HepG2 (cell line): ENCODE data around the gene GGCT. TPM values are rescaled to one million over a fixed set of nuclear protein-coding genes. Genes with fewer than 3 reads are reported as not detected.

Source experiments
- ATAC-seq: fragments of 200-7000 bp; cut with Tn5 transposase; 3 replicates; pipeline ENCODE4 v1.9.1; 2020; ENCODE audit warnings: mild to moderate bottlenecking, moderate library complexity
- BruUV-seq: library from RNA; stranded (reverse); fragments of 400-500 nt; replicated peaks from 2 replicates; lab custom pipeline; 2021; lab: Mats Ljungman, UMichigan
- CTCF ChIA-PET: fragments of 300-600 bp; formaldehyde crosslinking; extraction: SDS; loops from one replicate; lab custom pipeline; 2021; ENCODE audit warnings: low total read pairs, inconsistent platforms, low intra/inter-chr PET ratio; lab: Yijun Ruan, JAX
- POLR2A ChIA-PET: fragments of 350-600 bp; sonication (Branson Sonifier 250); formaldehyde crosslinking; loops from one replicate; lab custom pipeline; 2020; ENCODE audit warnings: antibody characterized with exemption, inconsistent platforms; lab: Yijun Ruan, JAX
- DNase-seq: peaks from one replicate; pipeline ENCODE4 v3.0.0-alpha.2; 2015; ENCODE audit warnings: low spot score
- FAIRE-seq: peaks from 3 replicates; lab custom pipeline; 2011; peaks lifted over from hg19 to GRCh38; lab: Jason Lieb, UNC
- H2AFZ ChIP-seq: one replicate; pipeline ENCODE4 v1.6.1; 2011; ENCODE audit warnings: low read length, inconsistent platforms
- H3K27ac ChIP-seq: fragments of 300-600 bp; 3 replicates; pipeline ENCODE4 v1.8.0; 2011; ENCODE audit warnings: mixed run types, mild to moderate bottlenecking, mixed read lengths, low read length, inconsistent platforms; ENCODE audit not compliant: insufficient read depth; ENCODE audit errors: extremely low read length
- H3K27me3 ChIP-seq, 2 experiments: fragments of 200-600 bp in 1 of 2; 2 replicates in 1 of 2; 3 replicates in 1 of 2; pipeline versions ENCODE4 v1.6.0 to v1.8.0; 2011; ENCODE audit warnings: low read length in 2 of 2, mild to moderate bottlenecking in 2 of 2, moderate library complexity in 2 of 2, inconsistent platforms in 1 of 2; ENCODE audit not compliant: insufficient read depth in 2 of 2, control insufficient read depth in 1 of 2
- H3K36me3 ChIP-seq, 2 experiments: fragments of 200-600 bp in 1 of 2; replicated peaks in 1 of 2; 2 replicates in 1 of 2; 3 replicates in 1 of 2; pipeline versions ENCODE4 v1.5.1 to v1.8.0; 2011; ENCODE audit warnings: low read length in 2 of 2, inconsistent platforms in 1 of 2; ENCODE audit not compliant: insufficient read depth in 2 of 2, control insufficient read depth in 1 of 2
- H3K4me1 ChIP-seq: 2 replicates; pipeline ENCODE4 v1.5.1; 2012; ENCODE audit warnings: low read length, inconsistent platforms; ENCODE audit not compliant: insufficient read depth
- H3K4me2 ChIP-seq: 2 replicates; pipeline ENCODE4 v1.6.0; 2011; ENCODE audit warnings: low read depth, low read length, inconsistent platforms
- H3K4me3 ChIP-seq, 3 experiments: fragments of 200-600 bp in 1 of 3; sonication (generic), shearing (Covaris generic) in 1 of 3; replicated peaks in 1 of 3; 2 replicates each; pipeline ENCODE4 v1.5.1; 2011 to 2016; ENCODE audit warnings: low read length in 3 of 3, inconsistent platforms in 2 of 3, low read depth in 2 of 3, mild to moderate bottlenecking in 2 of 3, control low read depth in 1 of 3, mixed read lengths in 1 of 3; ENCODE audit not compliant: insufficient read depth in 1 of 3
- H3K79me2 ChIP-seq: one replicate; pipeline ENCODE4 v1.6.1; 2011; ENCODE audit warnings: low read length, inconsistent platforms; ENCODE audit not compliant: insufficient read depth
- H3K9ac ChIP-seq: 2 replicates; pipeline ENCODE4 v1.6.0; 2011; ENCODE audit warnings: mild to moderate bottlenecking, low read depth, low read length, inconsistent platforms; ENCODE audit not compliant: insufficient read depth
- H3K9me3 ChIP-seq: 2 replicates; pipeline ENCODE4 v1.5.1; 2012; ENCODE audit warnings: mild to moderate bottlenecking, low read length
- H4K20me1 ChIP-seq: 2 replicates; pipeline ENCODE4 v1.6.0; 2011; ENCODE audit warnings: inconsistent platforms, mild to moderate bottlenecking, low read length, moderate library complexity; ENCODE audit not compliant: insufficient read depth
- ATF7 ChIP-seq, 2 experiments: fragments of 450-650 bp in 1 of 2; sonication (generic) in 1 of 2; formaldehyde crosslinking in 1 of 2; IDR thresholded peaks; 2 replicates each; pipeline versions ENCODE4 v1.4.0 to v1.6.1; 2016 to 2020; ENCODE audit warnings: antibody characterized with exemption in 1 of 2, mild to moderate bottlenecking in 1 of 2, missing genetic modification reagents in 1 of 2
- DNMT1 ChIP-seq: sonication (generic); formaldehyde crosslinking; IDR thresholded peaks from 2 replicates; pipeline ENCODE4 v1.5.1; 2020; ENCODE audit warnings: mild to moderate bottlenecking, missing genetic modification reagents
- HNRNPL ChIP-seq: fragments of 200-400 bp; formaldehyde crosslinking; IDR thresholded peaks from 2 replicates; pipeline ENCODE4 v1.6.1; 2017; ENCODE audit warnings: mild to moderate bottlenecking, low read depth, low read length
- MBNL3 ChIP-seq: fragments of 250-450 bp; sonication (Bioruptor Pico); conservative IDR thresholded peaks from 2 replicates; pipeline ENCODE4 v1.8.0; 2022; ENCODE audit warnings: mild to moderate bottlenecking, inconsistent platforms
- NPAS2 ChIP-seq: sonication (generic); formaldehyde crosslinking; IDR thresholded peaks from 2 replicates; pipeline ENCODE4 v1.8.0; 2022; ENCODE audit warnings: mild to moderate bottlenecking, missing genetic modification reagents, borderline replicate concordance
- WGBS: methylation state at CpG from one replicate; pipeline ENCODE4 v1.1.6; 2017; ENCODE audit warnings: low lambda C conversion rate; 5-methylcytosine and 5-hydroxymethylcytosine counted together
- in situ Hi-C: cut with HindIII; loops from 2 replicates; pipeline ENCODE4 v1.10.0; 2017; ENCODE audit warnings: low pct_unique_long_range_greater_than_20kb; ENCODE audit not compliant: extremely low pct_ligation_motif_present
- intact Hi-C: fragments of 100-400 bp; cut with micrococcal nuclease; formaldehyde crosslinking; loops from one replicate; pipeline ENCODE4 v1.10.0; 2022; ENCODE audit not compliant: unreplicated experiment
- polyA plus RNA-seq, 8 experiments: library from polyadenylated mRNA; depleted of rRNA in 3 of 8; stranded (reverse) in 7 of 8; unstranded in 1 of 8; fragments of >200 nt; fragmentation: Illumina TruSeq in 4 of 8; extraction: Trizol in 4 of 8; gene quantifications; 2 replicates each; pipeline versions ENCODE4 v1.2.1 to v1.2.3, GENCODE V29; 2011 to 2016; ENCODE audit warnings: low read depth in 4 of 8, missing spikeins in 1 of 8, mixed read lengths in 1 of 8; ENCODE audit not compliant: insufficient read depth in 1 of 8
- total RNA-seq, 5 experiments: library from RNA; depleted of rRNA; stranded (reverse); fragments of >200 nt; fragmentation: Illumina TruSeq; extraction: Trizol; gene quantifications; 2 replicates each; pipeline ENCODE4 v1.2.3, GENCODE V29; 2016; ENCODE audit warnings: low read depth in 1 of 5
- TF ChIP-seq, protein P1 (sequence below): sonication (generic); formaldehyde crosslinking; IDR thresholded peaks from 2 replicates; pipeline ENCODE4 v1.4.0; 2020; ENCODE audit warnings: missing genetic modification reagents, mild to moderate bottlenecking, borderline replicate concordance

GGCT gene
- total and polyA plus RNA-seq, 2 of the 13 experiments (the other 11 are each of a cell fraction or from before 2014, with no cell fraction given): 19.5 to 78.3 TPM

DNA sequence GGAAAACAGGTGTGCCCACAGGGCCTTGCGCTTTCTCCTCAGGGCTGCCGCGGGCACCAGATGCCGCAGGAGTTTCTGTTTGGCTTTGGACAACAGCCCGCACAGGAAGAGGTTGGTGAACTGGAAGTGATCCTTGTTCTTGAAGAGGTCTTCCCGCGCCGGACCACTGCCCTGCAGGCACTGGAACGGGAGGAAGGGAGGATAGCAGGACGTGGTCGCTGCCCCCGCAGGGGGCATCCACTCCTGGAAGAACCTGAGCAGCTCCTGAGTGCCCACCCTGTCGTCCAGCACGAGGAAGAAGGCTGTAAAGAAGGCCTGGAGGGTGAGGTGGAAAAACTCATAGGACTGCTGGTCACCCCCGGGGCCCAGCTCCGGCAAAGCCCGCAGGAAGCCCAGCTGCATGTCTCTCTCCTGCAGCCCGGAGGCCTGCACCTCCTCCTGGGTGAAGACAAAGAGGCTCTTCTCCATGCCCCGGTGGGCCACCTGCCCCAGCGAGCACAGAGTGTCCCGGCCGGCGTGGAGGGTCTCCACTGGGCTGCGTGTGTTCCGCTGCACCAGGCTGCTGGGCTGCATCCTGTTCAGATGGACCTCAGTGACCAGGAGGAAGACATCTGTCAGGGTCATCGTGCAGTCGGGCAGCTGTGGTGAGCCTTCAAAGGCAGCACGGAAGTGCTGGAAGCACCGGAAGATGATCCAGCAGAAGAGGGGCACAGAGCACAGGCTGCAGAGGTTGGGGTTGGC lies 52.9 kb downstream of the GGCT start (continued):
- TF ChIP-seq, protein P1, sequence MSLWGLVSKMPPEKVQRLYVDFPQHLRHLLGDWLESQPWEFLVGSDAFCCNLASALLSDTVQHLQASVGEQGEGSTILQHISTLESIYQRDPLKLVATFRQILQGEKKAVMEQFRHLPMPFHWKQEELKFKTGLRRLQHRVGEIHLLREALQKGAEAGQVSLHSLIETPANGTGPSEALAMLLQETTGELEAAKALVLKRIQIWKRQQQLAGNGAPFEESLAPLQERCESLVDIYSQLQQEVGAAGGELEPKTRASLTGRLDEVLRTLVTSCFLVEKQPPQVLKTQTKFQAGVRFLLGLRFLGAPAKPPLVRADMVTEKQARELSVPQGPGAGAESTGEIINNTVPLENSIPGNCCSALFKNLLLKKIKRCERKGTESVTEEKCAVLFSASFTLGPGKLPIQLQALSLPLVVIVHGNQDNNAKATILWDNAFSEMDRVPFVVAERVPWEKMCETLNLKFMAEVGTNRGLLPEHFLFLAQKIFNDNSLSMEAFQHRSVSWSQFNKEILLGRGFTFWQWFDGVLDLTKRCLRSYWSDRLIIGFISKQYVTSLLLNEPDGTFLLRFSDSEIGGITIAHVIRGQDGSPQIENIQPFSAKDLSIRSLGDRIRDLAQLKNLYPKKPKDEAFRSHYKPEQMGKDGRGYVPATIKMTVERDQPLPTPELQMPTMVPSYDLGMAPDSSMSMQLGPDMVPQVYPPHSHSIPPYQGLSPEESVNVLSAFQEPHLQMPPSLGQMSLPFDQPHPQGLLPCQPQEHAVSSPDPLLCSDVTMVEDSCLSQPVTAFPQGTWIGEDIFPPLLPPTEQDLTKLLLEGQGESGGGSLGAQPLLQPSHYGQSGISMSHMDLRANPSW (CRISPR knock-in tag): no peak
- TF ChIP-seq MBNL3 (CRISPR knock-in tag) (no peak), NPAS2 (CRISPR knock-in tag) (no peak), ATF7 (IDR thresholded peaks at IDR 0.05) (no peak), ATF7 (CRISPR knock-in tag; IDR thresholded peaks at IDR 0.05) (no peak)
- TF ChIP-seq, all 625 proteins: peak for 0

DNA sequence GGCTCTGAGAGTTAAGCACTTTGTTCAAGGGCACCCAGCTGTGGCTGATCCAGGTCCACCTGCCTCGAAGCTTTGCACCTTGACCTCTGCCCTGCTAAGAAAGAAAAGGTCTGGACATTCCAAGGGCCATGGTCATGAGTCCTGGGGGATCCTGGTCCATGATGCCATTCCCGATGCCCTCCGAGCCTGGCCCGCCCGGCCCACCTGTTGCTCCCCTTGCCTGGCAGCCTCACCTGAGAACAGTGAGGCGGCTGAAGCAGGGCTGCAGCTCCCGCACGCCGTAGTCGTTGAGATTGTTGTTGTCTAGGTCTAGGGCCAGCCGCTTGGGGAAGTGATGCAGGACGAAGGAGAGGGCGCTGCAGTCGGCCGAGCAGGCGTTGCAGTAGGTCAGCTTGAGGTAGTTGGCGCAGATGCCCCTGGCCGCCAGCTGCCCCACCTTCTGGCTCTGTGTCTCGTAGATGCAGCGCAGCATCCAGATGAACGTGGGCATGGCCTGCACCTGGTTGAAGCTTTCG lies 53.6 kb downstream of the GGCT start:
- H3K27me3 ChIP-seq: no peaks in the 10 kb centered on the region
- no peaks in the 10 kb centered on the region; a peak in 1 of 5 replicates for H3K36me3 ChIP-seq
- DNase-seq (no peak), FAIRE-seq (no peak), ATAC-seq (no peak)
- ChIA-PET POLR2A (no interaction called here), CTCF (no interaction called here)
- H3K4me1 ChIP-seq: no peaks in the 10 kb centered on the region
- BruUV-seq: no TSS peak
- TF ChIP-seq DNMT1 (no peak), HNRNPL (0 out of 2 replicates have a peak, but pooled peaks have one; percentile 21)
- intact Hi-C loops (no loop called here), in situ Hi-C loops (no loop called here)
- no peaks in the 10 kb centered on the region for H3K9me3 ChIP-seq
- no peaks in the 10 kb centered on the region for H3K79me2 ChIP-seq
- 94% methylated on average over 10 of the region's 22 CpGs for WGBS
- H4K20me1 ChIP-seq: no peaks in the 10 kb centered on the region
- H2AFZ ChIP-seq: no peak overlapping the region
- H3K4me3 ChIP-seq: no peak overlapping the region
- no peak overlapping the region for H3K27ac ChIP-seq
- H3K4me2 ChIP-seq: no peak overlapping the region
- no peak overlapping the region for H3K9ac ChIP-seq
